ENCODE results near the gene SPSB2.
"Not testable (repeated sequence)": the region's sequence is repeated elsewhere in the genome, so short reads cannot be mapped to it uniquely, and the experiment has no call there.

The SPSB2 gene

DNA sequence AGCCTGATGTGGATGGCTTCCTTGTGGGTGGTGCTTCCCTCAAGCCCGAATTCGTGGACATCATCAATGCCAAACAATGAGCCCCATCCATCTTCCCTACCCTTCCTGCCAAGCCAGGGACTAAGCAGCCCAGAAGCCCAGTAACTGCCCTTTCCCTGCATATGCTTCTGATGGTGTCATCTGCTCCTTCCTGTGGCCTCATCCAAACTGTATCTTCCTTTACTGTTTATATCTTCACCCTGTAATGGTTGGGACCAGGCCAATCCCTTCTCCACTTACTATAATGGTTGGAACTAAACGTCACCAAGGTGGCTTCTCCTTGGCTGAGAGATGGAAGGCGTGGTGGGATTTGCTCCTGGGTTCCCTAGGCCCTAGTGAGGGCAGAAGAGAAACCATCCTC, 2.8 kb downstream of the SPSB2 start:
- DNase-seq (ENCODE audit: low spot score), result not testable (repeated sequence)

GRCh38 chr12:6869049-6870021, 3.8 kb downstream of the SPSB2 start:
- peak; percentile 94 for DNase-seq (ENCODE audit: low spot score)

DNA sequence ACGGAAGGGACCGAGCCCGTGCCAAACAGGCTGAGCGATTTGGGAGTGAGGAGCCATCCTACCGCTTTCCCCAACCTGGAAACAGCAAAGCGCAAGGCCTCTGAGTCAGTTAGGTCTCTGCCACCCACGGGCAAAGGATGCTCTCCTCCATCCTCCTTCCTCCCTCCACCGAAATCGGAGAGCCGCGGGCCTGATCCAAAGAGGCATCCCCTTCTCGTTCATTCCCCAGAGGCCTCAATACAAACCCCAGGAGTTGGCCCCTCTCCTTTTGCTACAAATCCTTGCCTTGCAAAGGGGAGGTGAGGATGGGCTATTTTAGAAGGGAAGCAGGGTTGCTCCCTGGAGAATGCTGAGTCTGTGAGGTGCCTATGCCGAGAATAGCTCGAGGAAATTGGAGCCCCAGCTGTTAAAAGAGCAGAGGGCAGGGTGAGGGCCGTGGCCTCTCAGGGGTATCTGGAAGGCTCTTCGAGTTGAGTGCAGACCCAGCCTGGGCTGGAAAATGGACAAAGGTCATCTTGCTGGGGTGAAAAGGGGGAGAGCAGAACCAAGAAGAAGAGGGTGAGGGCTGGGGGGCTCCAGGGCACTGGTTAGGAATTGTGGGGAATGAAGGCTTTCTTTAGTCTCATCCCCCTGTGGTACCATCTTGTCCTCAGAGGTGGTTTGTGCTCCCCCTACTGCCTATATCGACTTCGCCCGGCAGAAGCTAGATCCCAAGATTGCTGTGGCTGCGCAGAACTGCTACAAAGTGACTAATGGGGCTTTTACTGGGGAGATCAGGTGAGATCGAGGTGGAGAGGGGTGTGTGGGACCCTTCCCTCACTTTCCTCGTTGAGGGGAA, 4.7 kb downstream of the SPSB2 start:
- peak; percentile 52 for DNase-seq (ENCODE audit: low spot score)

DNA sequence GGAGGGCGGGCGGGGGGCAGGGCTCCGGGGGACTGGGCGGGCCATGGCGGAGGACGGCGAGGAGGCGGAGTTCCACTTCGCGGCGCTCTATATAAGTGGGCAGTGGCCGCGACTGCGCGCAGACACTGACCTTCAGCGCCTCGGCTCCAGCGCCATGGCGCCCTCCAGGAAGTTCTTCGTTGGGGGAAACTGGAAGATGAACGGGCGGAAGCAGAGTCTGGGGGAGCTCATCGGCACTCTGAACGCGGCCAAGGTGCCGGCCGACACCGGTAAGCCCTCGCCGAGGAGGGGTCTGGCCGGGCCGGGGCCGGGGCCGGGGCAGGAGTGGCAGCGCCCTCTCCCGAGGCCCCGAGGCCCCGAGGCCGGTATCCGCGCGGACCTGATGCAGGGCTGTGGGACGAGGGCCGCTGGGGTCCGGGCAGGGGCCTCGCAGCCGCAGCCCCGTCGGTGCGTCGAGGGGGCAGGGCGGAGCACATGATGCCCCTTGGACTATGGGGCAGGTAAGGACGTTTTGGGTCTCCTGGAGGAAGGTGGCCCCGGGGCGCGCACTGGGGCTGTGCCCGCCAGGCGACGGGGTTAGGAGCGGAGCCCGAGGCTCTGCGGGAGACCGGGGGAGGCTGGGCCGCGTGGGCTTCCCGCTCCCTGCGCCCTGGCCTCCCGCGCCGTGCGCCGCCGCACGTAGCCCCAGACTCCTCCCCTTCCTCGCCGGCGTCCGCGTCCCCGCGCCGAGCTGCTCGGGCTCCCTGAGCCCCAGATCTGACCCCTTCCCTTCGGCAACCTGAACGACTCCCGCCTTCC, 5.5 kb downstream of the SPSB2 start, which contains the start of gene TPI1:
TPI1 (plus strand) TSS at position 119 of the 798 bp plus-strand sequence; CDS start at position 155, 36 bp downstream.
- DNase-seq (ENCODE audit: low spot score), result peak; percentile 82

- DNase-seq (ENCODE audit: low spot score), result no peak
These were observed 6.1 kb downstream of the SPSB2 start for GRCh38 chr12:6866920-6867412.

DNA sequence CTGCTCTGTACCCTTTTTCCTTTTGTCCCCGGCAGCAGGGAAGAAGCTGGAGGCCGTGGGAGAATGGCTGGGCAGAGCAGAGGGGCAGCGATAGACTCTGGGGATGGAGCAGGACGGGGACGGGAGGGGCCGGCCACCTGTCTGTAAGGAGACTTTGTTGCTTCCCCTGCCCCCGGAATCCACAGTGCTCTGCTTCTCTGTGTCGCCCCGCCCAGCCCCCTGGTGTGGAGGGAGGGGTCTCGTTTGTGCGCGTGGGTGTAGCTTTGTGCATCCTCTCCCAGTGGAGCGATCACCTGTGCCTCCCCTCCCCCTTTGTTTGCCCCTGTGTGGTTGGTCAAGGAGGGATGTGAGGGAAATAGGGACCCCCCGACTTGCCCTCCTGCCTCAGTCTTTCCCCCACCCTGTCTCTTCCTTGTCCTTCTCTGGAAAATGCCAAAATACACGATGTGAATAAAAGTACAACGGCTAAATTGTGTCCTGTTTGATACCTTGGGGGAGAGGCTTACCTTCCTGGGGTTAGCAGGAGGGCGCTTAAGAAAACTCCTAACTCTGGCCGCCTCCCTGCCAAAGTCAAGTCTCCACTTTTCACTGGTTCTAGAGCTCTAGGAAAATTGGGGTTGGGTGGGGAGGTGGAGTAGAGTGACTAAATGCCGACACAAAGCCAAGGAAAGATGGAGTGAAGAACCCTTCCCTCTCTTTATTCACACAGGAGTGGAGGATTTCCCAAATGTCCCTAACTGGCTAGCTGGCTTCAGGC, 6.8 kb downstream of the SPSB2 start:
- DNase-seq (ENCODE audit: low spot score), result no peak

DNA sequence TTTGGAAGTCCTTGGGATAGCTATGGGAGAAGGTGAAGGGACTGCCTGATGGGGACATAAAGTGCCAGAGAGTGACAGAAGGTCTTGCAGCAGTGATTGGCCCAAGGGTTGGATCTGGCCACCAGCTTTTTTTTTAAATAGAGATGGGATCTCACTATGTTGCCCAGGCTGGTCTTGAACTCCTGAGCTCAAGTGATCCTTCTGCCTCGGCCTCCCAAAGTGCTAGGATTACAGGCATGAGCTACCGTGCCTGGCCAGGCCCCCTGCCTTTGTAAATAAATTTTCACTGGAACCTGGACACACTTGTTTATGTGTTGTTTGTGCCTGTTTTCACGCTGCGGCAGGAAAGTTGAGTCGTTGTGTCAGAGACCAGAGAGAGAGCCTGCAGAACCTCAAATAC, 7.8 kb downstream of the SPSB2 start:
- DNase-seq (ENCODE audit: low spot score), result not testable (repeated sequence)

DNA sequence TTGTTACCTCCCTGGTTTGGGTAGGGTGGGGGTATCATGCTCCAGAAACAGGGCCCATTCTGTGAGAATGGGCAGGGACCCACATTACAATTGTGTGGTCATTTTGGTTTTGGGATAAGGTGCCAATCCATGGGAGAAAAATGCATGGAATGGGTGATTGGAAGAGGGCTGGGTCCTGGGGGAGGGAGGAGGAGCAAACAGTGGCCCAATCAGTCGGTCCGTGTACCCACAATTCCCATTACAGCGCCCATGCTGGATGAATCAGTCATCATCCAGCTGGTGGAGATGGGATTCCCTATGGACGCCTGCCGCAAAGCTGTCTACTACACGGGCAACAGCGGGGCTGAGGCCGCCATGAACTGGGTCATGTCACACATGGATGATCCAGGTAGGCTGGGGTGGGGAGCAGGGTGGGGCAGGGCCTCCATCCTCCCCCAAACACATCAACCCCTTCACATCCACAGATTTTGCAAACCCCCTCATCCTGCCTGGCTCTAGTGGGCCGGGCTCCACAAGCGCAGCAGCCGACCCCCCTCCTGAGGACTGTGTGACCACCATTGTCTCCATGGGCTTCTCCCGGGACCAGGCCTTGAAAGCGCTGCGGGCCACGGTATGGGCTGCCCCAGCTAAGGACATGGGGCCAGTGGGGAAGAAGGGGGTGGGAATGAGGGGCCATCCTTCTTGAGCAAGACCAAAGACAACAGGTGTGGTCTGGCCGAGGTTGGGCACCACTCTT, 9.3 kb downstream of the SPSB2 start:
- no peak for DNase-seq (ENCODE audit: low spot score)

- DNase-seq (ENCODE audit: low spot score), result no peak
These were observed 10.1 kb downstream of the SPSB2 start for GRCh38 chr12:6863033-6863432.

DNA sequence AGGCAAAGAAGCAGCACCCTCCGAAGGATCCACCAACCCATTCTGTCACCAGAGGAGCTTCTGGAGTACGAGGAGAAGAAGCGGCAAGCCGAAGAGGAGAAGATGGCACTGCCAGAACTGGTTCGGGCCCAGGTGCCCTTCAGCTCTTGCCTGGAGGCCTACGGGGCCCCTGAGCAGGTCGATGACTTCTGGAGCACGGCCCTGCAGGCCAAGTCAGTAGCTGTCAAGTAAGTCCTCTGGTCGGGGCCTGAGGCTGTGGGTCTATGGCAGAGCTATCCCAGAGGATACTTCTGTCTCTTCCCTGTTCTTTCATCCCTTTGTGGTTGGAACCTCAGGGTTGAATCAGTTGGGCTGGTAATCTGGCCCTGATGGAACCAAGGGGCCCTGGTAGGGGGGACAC, 11.7 kb downstream of the SPSB2 start:
- DNase-seq (ENCODE audit: low spot score), result no peak

GRCh38 chr12:6860942-6861341, 12.2 kb downstream of the SPSB2 start:
- no peak for DNase-seq (ENCODE audit: low spot score)

DNA sequence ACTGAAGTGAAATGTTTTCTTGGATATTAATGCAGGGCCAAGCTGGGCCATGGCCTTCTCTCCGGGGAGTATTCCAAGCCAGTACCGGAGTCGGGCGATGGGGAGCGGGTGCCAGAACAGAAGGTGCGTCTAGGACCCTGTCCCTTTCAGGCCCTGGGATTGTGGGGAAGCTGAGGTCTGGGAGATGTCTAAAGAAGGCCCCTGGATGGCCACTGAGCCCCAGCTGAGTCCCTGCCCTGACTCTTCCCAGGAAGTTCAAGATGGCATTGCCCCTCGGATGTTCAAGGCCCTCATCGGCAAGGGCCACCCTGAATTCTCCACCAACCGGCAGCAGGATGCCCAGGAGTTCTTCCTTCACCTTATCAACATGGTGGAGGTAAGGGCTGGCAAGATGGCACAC, 13.0 kb downstream of the SPSB2 start:
- no peak for DNase-seq (ENCODE audit: low spot score)

GRCh38 chr12:6858799-6859198, 14.3 kb downstream of the SPSB2 start:
- DNase-seq (ENCODE audit: low spot score), result no peak

DNA sequence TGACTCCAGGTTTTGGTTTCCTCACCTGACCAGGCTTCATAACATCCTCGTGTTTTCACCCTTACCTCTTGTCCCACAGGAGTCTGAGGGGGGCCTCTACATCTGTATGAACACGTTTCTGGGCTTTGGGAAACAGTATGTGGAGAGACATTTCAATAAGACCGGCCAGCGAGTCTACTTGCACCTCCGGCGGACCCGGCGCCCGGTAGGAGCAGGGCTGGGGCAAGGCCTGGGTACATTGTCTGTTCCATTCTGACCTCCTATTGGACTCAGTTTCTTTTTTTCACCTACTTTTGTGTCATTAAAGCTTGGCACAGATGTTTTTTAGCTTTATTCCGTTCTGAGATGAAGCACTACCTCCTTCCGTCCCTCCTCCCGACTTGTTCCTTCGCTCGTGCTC, 17.8 kb downstream of the SPSB2 start:
- DNase-seq (ENCODE audit: low spot score), result no peak

DNA sequence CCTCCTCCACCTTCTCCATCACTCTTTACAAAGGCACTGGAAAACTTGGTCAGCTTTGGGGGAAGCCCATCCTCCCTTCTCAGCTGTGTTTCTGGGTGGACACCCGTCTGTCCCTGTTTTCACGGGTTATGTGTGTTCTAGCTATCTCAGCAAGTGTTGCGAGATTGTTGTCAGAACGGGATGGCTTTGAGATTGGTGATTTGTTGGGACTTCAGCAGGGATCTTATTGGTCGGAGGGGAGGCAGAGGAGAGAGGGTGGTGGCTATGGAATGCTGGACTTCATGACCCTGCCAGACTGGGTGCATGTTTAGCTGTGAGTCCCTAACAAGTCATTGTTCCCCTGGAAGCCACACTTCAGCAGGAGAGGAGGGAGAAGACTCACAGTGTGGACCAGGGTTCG, 19.1 kb downstream of the SPSB2 start:
- DNase-seq (ENCODE audit: low spot score), result no peak

DNA sequence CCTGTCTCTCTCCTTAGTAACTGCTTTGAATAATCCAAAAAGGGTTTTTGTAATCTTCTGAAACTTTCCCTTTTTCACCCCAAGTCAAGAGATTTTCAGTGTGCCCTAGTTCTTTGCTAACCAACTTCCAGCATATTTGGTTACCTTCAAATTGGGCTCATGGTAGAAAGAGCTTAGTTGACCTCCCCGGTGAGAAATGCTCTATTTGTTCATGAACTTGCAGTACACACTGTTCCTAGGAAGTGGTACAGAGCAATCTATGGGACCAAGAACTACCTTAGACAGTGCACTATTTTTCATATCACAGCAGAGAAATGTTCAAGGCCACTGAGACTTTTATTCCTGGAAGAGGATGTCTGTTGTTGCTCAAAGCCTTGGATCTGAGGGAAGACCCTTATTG, 19.5 kb downstream of the SPSB2 start:
- DNase-seq (ENCODE audit: low spot score), result no peak

- peak; percentile 84 for DNase-seq (ENCODE audit: low spot score)
These were observed 20.3 kb downstream of the SPSB2 start for GRCh38 chr12:6852651-6853354.

- peak; percentile 100 for DNase-seq (ENCODE audit: low spot score)
These were observed 21.0 kb downstream of the SPSB2 start, which contains the start of gene USP5 for GRCh38 chr12:6851921-6852650. Gene USP5, plus strand, starts transcription at chr12:6852150. Its CDS starts 30 bp downstream, at chr12:6852180.

Measured in NAMALWA (cell line).